CD4-positive, alpha-beta T cell (primary cell): ENCODE results near the gene ID3. TPM values are rescaled to one million over a fixed set of nuclear protein-coding genes. Genes with fewer than 3 reads are reported as not detected.

Experiments
- ATAC-seq: fragments of 200-7000 bp; cut with Tn5 transposase; one replicate; pipeline ENCODE4 v1.10.0; 2022; ENCODE audit warnings: mild to moderate bottlenecking; ENCODE audit not compliant: poor library complexity
- CTCF ChIA-PET: fragments of 350-600 bp; sonication (Branson Sonifier 250); formaldehyde crosslinking; loops from one replicate; lab custom pipeline; 2021; ENCODE audit warnings: antibody characterized with exemption, inconsistent platforms; lab: Charles Lee
- POLR2A ChIA-PET: fragments of 350-600 bp; sonication (Branson Sonifier 250); formaldehyde crosslinking; loops from one replicate; lab custom pipeline; 2021; ENCODE audit warnings: antibody characterized with exemption, inconsistent platforms; lab: Charles Lee
- DNase-seq, 14 experiments: peaks; one replicate each; pipeline ENCODE4 v3.0.0-alpha.2; 2013 to 2020; ENCODE audit warnings: mixed read lengths in 2 of 14
- H3K27ac ChIP-seq, 2 donors: one replicate each; pipeline versions ENCODE4 v1.5.1 to v1.7.0; 2013; ENCODE audit warnings: low read length in 2 of 2, low read depth in 1 of 2, mild to moderate bottlenecking in 1 of 2
- H3K27me3 ChIP-seq, 2 experiments: 1 replicate in 1 of 2; 2 replicates in 1 of 2; pipeline versions ENCODE4 v1.6.1 to v1.7.0; 2013; ENCODE audit warnings: low read length in 2 of 2, control low read depth in 1 of 2, mild to moderate bottlenecking in 1 of 2, moderate library complexity in 1 of 2; ENCODE audit not compliant: insufficient read depth in 2 of 2, control insufficient read depth in 1 of 2
- H3K36me3 ChIP-seq: one replicate; pipeline ENCODE4 v1.6.1; 2013; ENCODE audit warnings: low read length, control low read depth; ENCODE audit not compliant: insufficient read depth
- H3K4me1 ChIP-seq: one replicate; pipeline ENCODE4 v1.6.1; 2013; ENCODE audit warnings: low read length, control low read depth; ENCODE audit not compliant: insufficient read depth
- H3K4me3 ChIP-seq: one replicate; pipeline ENCODE4 v1.5.1; 2013; ENCODE audit warnings: mild to moderate bottlenecking, low read length, moderate library complexity
- H3K9me3 ChIP-seq, 2 experiments: 1 replicate in 1 of 2; 2 replicates in 1 of 2; pipeline versions ENCODE4 v1.6.1 to v1.7.0; 2013; ENCODE audit warnings: low read length in 2 of 2, mild to moderate bottlenecking in 2 of 2, control low read depth in 1 of 2, moderate library complexity in 1 of 2; ENCODE audit not compliant: control insufficient read depth in 1 of 2, insufficient read depth in 1 of 2
- H3K27ac Mint-ChIP-seq: one replicate; pipeline ENCODE4 v1.8.0; 2020; ENCODE audit warnings: mixed read lengths
- H3K27me3 Mint-ChIP-seq: one replicate; pipeline ENCODE4 v1.8.0; 2021; ENCODE audit warnings: mixed read lengths
- H3K36me3 Mint-ChIP-seq: one replicate; pipeline ENCODE4 v1.8.0; 2021; ENCODE audit warnings: low read depth, mixed read lengths
- H3K4me1 Mint-ChIP-seq: one replicate; pipeline ENCODE4 v1.8.0; 2021; ENCODE audit warnings: low read depth, mixed read lengths
- H3K4me3 Mint-ChIP-seq: one replicate; pipeline ENCODE4 v1.8.0; 2020; ENCODE audit warnings: mild to moderate bottlenecking, mixed read lengths
- H3K9me3 Mint-ChIP-seq: one replicate; pipeline ENCODE4 v1.8.0; 2020; ENCODE audit warnings: mixed read lengths
- intact Hi-C, 2 experiments: fragments of 100-400 bp; cut with DNase I in 1 of 2; cut with micrococcal nuclease in 1 of 2; formaldehyde crosslinking; loops; one replicate each; pipeline versions ENCODE4 v1.15.1 to v1.9.0; 2023 to 2025; cut with DNase I, micrococcal nuclease
- total RNA-seq, 174 experiments: library from RNA in 2 of 174; stranded (reverse) in 2 of 174; gene quantifications; one replicate each; pipeline ENCODE4 v1.2.3 and lab custom pipeline; 2021 to 2026
- TF ChIP-seq, protein P1 (sequence below): fragments of 200-600 bp; IDR thresholded peaks from one replicate; pipeline ENCODE4 v1.8.0; 2022; ENCODE audit warnings: antibody characterized with exemption, mild to moderate bottlenecking

ID3 gene
- total RNA-seq, 2 experiments from 2014 or later: 89.8 to 90.4 TPM

DNA sequence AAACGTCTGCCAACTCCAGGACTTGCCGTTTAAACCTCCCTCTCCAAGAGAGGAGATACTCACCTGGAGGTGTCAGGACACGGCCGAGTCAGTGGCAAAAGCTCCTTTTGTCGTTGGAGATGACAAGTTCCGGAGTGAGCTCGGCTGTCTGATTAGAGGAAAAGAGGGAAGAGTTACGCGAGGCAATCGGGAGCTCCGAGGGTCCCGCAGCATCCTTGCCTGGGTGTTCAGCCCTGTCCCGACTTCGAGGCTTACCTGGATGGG lies 497 bp downstream of the ID3 start:
- peaks cover 84% of the 10 kb centered on the region for H3K4me1 Mint-ChIP-seq
- ATAC-seq (no peak), DNase-seq (peak in 3 of 14 experiments; percentile 7 to 43 (median 36))
- peak overlapping the region; percentile 90 for H3K4me3 Mint-ChIP-seq
- CTCF ChIA-PET: interaction anchor here (0.7 to 8.9 kb wide), 6 partner anchors 19 to 78 kb away, joined by 3 to 81 read pairs (median 4); no protein-coding TSS in a partner anchor
- Histone ChIP-seq H3K27ac (peak overlapping the region; percentile 42 to 86), H3K4me1 (peaks cover 76% of the 10 kb centered on the region), H3K27me3 (no peaks in the 10 kb centered on the region), H3K4me3 (peak overlapping the region; percentile 87), H3K9me3 (no peaks in the 10 kb centered on the region), H3K36me3 (no peaks in the 10 kb centered on the region)
- TF ChIP-seq, protein P1, sequence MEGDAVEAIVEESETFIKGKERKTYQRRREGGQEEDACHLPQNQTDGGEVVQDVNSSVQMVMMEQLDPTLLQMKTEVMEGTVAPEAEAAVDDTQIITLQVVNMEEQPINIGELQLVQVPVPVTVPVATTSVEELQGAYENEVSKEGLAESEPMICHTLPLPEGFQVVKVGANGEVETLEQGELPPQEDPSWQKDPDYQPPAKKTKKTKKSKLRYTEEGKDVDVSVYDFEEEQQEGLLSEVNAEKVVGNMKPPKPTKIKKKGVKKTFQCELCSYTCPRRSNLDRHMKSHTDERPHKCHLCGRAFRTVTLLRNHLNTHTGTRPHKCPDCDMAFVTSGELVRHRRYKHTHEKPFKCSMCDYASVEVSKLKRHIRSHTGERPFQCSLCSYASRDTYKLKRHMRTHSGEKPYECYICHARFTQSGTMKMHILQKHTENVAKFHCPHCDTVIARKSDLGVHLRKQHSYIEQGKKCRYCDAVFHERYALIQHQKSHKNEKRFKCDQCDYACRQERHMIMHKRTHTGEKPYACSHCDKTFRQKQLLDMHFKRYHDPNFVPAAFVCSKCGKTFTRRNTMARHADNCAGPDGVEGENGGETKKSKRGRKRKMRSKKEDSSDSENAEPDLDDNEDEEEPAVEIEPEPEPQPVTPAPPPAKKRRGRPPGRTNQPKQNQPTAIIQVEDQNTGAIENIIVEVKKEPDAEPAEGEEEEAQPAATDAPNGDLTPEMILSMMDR: no peak
- H3K9me3 Mint-ChIP-seq: no peaks in the 10 kb centered on the region
- H3K36me3 Mint-ChIP-seq: peaks cover 26% of the 10 kb centered on the region
- POLR2A ChIA-PET: interaction anchor here (0.6 to 9.6 kb wide), 18 partner anchors 9 to 415 kb away, joined by 3 to 314 read pairs (median 7); partner anchors contain the start of genes HNRNPR and RPL11
- intact Hi-C loops: loop anchor here (2.0 to 10.0 kb wide), 2 partner anchors 68 to 416 kb away; no protein-coding TSS in a partner anchor
- H3K27ac Mint-ChIP-seq: peak overlapping the region; percentile 96
- no peaks in the 10 kb centered on the region for H3K27me3 Mint-ChIP-seq

DNA sequence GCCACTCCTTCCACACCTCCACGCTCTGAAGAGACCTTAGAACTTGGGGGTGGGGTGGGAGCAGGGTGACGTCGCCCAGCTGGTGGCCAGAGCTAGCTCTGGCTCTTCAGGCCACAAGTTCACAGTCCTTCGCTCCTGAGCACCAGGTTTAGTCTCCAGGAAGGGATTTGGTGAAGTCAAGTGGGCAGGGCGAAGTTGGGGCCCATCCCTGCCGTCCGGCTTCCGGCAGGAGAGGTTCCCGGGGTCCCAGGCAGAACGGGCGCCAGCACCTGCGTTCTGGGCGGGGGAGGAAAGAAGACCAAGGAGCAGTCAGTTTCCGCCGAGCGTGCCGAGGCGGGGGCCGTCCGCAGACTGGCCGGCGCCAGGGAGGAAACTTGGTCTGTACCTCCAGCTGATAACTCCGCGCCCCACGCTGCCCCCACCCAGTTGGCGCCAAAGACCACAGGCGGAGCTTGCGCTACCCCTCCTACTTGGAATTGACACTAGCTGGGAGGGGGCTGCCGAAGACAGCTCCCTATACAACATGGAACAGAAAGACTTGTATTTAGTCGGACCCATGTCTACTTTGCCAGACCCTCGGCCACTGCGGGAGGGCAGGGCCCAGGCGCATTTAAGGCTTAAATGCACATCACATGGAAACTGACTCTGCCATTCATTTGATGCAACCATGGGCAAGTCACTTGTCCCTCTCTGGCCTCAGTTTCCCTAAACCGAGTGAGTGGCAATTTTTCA lies 995 bp downstream of the ID3 start:
- peak overlapping the region; percentile 42 to 86 for H3K27ac ChIP-seq
- CTCF ChIA-PET: interaction anchor here (0.7 to 8.9 kb wide), 7 partner anchors 14 to 79 kb away, joined by 3 to 81 read pairs (median 3); no protein-coding TSS in a partner anchor
- ATAC-seq (no peak), DNase-seq (peak in 8 of 14 experiments; percentile 10 to 55 (median 44))
- no peaks in the 10 kb centered on the region for H3K27me3 Mint-ChIP-seq
- no peaks in the 10 kb centered on the region for H3K36me3 ChIP-seq
- H3K4me3 ChIP-seq: peak overlapping the region; percentile 87
- peaks cover 81% of the 10 kb centered on the region for H3K4me1 ChIP-seq
- no peaks in the 10 kb centered on the region for H3K9me3 ChIP-seq
- H3K36me3 Mint-ChIP-seq: peaks cover 26% of the 10 kb centered on the region
- intact Hi-C loops: loop anchor here (2.0 to 10.0 kb wide), 2 partner anchors 68 to 416 kb away; no protein-coding TSS in a partner anchor
- POLR2A ChIA-PET: interaction anchor here (0.8 to 9.6 kb wide), 16 partner anchors 9 to 214 kb away, joined by 3 to 314 read pairs (median 10); partner anchors contain the start of genes HNRNPR and RPL11
- TF ChIP-seq, protein P1: no peak
- H3K9me3 Mint-ChIP-seq: no peaks in the 10 kb centered on the region
- peaks cover 85% of the 10 kb centered on the region for H3K4me1 Mint-ChIP-seq
- H3K27ac Mint-ChIP-seq: peak overlapping the region; percentile 96
- no peaks in the 10 kb centered on the region for H3K27me3 ChIP-seq
- H3K4me3 Mint-ChIP-seq: peak overlapping the region; percentile 90

DNA sequence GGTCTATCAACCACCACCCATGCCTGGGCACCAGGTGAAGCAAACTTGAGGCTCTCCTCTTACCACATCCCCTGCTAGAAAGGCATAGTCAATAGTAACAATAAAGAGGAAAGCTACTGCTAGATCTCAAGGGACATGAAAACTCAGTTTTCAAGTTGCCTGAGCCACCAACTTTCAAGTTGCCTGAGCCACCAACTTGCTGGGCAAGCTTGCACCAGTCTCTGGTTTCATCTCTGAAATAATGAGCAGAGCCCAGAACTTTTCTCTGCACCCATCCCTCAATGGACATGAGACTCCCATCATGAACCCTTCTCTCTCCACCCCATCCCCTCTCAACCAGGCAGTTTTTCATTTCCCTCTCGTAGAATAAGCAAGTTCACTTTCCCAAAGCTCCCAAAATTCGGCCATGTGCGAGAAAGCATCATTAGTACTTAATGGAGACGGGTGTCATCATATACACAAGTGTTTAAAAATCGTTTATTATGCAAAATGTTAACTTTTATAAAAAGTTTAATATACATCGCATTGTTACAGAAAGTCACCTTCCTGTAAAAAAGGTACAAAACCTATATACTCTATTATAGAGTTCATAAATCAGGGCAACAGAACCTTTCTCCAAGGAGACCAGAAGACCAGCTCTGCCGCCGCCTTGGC lies 1.7 kb downstream of the ID3 start:
- ChIA-PET CTCF (interaction anchor here (1.1 to 8.9 kb wide), 4 partner anchors 13 to 80 kb away, joined by 3 to 81 read pairs (median 13); no protein-coding TSS in a partner anchor), POLR2A (interaction anchor here (0.6 to 9.6 kb wide), 9 partner anchors 10 to 76 kb away, joined by 5 to 314 read pairs (median 29); no protein-coding TSS in a partner anchor)
- peak overlapping the region; percentile 96 for H3K27ac Mint-ChIP-seq
- no peaks in the 10 kb centered on the region for H3K9me3 Mint-ChIP-seq
- TF ChIP-seq, protein P1: no peak
- H3K4me3 Mint-ChIP-seq: peak overlapping the region; percentile 90
- Histone ChIP-seq H3K9me3 (no peaks in the 10 kb centered on the region), H3K4me3 (peak overlapping the region; percentile 87), H3K27me3 (no peaks in the 10 kb centered on the region), H3K27ac (peak overlapping the region; percentile 62 to 86), H3K36me3 (no peaks in the 10 kb centered on the region), H3K4me1 (peaks cover 79% of the 10 kb centered on the region)
- no peak for ATAC-seq
- intact Hi-C loops: loop anchor here (2.0 to 10.0 kb wide), 3 partner anchors 61 to 417 kb away; no protein-coding TSS in a partner anchor
- peak in 1 of 14 experiments; percentile 26 for DNase-seq
- peaks cover 82% of the 10 kb centered on the region for H3K4me1 Mint-ChIP-seq
- no peaks in the 10 kb centered on the region for H3K27me3 Mint-ChIP-seq
- H3K36me3 Mint-ChIP-seq: peaks cover 26% of the 10 kb centered on the region
